ENCODE measurements around the gene ORMDL1. TPM values are rescaled to one million over a fixed set of nuclear protein-coding genes. Genes with fewer than 3 reads are reported as not detected.

ORMDL1 gene
- total and polyA plus RNA-seq, 4 donors = 22.1 to 64.9 (median 34.2) TPM

GRCh38 chr2:189818249-189819038 is 34.3 kb upstream of the ORMDL1 start:
- no peak for DNase-seq (ENCODE audit: low spot score)
- no peaks in the 10 kb centered on the region for H3K9me3 ChIP-seq (ENCODE audit: control insufficient read depth in 4 of 4, low read length in 3 of 4)
- no peak overlapping the region for H3K4me3 ChIP-seq (ENCODE audit: low read depth in 1 of 3, low read length in 3 of 3)
- 91% methylated on average over 3 of the region's 3 CpGs for WGBS
- H3K9ac ChIP-seq (ENCODE audit: low read depth in 1 of 2, low read length in 2 of 2) = no peak overlapping the region
- TF ChIP-seq RXRA (IDR thresholded peaks at IDR 0.05) (no peak), HNF4A (conservative IDR thresholded peaks at IDR 0.05) (no peak), TAF1 (conservative IDR thresholded peaks at IDR 0.05) (no peak), HNF4G (IDR thresholded peaks at IDR 0.05) (no peak), ATF3 (IDR thresholded peaks at IDR 0.05) (no peak), GABPA (IDR thresholded peaks at IDR 0.05 in 1 of 2, conservative IDR thresholded peaks at IDR 0.05 in 1 of 2) (no peak), NR2F2 (IDR thresholded peaks at IDR 0.05) (no peak), FOXA1 (IDR thresholded peaks at IDR 0.05) (no peak), YY1 (IDR thresholded peaks at IDR 0.05) (no peak), SP1 (IDR thresholded peaks at IDR 0.05) (no peak)
- H3K27ac ChIP-seq (ENCODE audit: low read depth in 1 of 2, low read length in 2 of 2) = no peak overlapping the region
- no peaks in the 10 kb centered on the region for H3K27me3 ChIP-seq (ENCODE audit: control insufficient read depth in 4 of 4, insufficient read depth in 4 of 4, low read length in 3 of 4)
- H3K4me1 ChIP-seq (ENCODE audit: control insufficient read depth in 4 of 4, insufficient read depth in 4 of 4, low read length in 3 of 4) = no peaks in the 10 kb centered on the region
- peaks cover 0 to 8% (median 3%) of the 10 kb centered on the region in 4 donors for H3K36me3 ChIP-seq (ENCODE audit: control insufficient read depth in 4 of 4, insufficient read depth in 3 of 4, low read depth in 1 of 4, low read length in 3 of 4)

- 87% methylated on average over 3 of the region's 3 CpGs for WGBS
- Histone ChIP-seq H3K9me3 (ENCODE audit: control insufficient read depth in 4 of 4, low read length in 3 of 4) (no peaks in the 10 kb centered on the region), H3K36me3 (ENCODE audit: control insufficient read depth in 4 of 4, insufficient read depth in 3 of 4, low read depth in 1 of 4, low read length in 3 of 4) (peaks cover 1 to 4% (median 3%) of the 10 kb centered on the region in 4 donors)
Measured at GRCh38 chr2:189803431-189803830, 19.3 kb upstream of the ORMDL1 start.

More at GRCh38 chr2:189803431-189803830, 19.3 kb upstream of the ORMDL1 start:
- Histone ChIP-seq H3K4me3 (ENCODE audit: low read depth in 1 of 3, low read length in 3 of 3) (no peak overlapping the region), H3K27me3 (ENCODE audit: control insufficient read depth in 4 of 4, insufficient read depth in 4 of 4, low read length in 3 of 4) (no peaks in the 10 kb centered on the region), H3K9ac (ENCODE audit: low read depth in 1 of 2, low read length in 2 of 2) (no peak overlapping the region), H3K4me1 (ENCODE audit: control insufficient read depth in 4 of 4, insufficient read depth in 4 of 4, low read length in 3 of 4) (no peaks in the 10 kb centered on the region), H3K27ac (ENCODE audit: low read depth in 1 of 2, low read length in 2 of 2) (no peak overlapping the region)
- DNase-seq (ENCODE audit: low spot score) = no peak
- no peak for TF ChIP-seq ATF3 (IDR thresholded peaks at IDR 0.05)
- no peak for TF ChIP-seq HNF4G (IDR thresholded peaks at IDR 0.05)
- no peak for TF ChIP-seq EGR1 (IDR thresholded peaks at IDR 0.05; ENCODE audit: low read depth in 2 of 2)
- no peak for TF ChIP-seq TAF1 (conservative IDR thresholded peaks at IDR 0.05)
- TF ChIP-seq YY1 (IDR thresholded peaks at IDR 0.05) = no peak
- TF ChIP-seq MAX (IDR thresholded peaks at IDR 0.05) = no peak
- TF ChIP-seq JUND (IDR thresholded peaks at IDR 0.05) = no peak
- TF ChIP-seq SP1 (IDR thresholded peaks at IDR 0.05) = no peak
- no peak for TF ChIP-seq FOXA2 (IDR thresholded peaks at IDR 0.05)
- no peak for TF ChIP-seq REST (IDR thresholded peaks at IDR 0.05)
- TF ChIP-seq GABPA (IDR thresholded peaks at IDR 0.05 in 1 of 2, conservative IDR thresholded peaks at IDR 0.05 in 1 of 2) = no peak
- no peak for TF ChIP-seq RAD21 (IDR thresholded peaks at IDR 0.05)
- no peak for TF ChIP-seq RXRA (IDR thresholded peaks at IDR 0.05)
- no peak for TF ChIP-seq FOXA1 (IDR thresholded peaks at IDR 0.05)
- no peak for TF ChIP-seq CTCF (IDR thresholded peaks at IDR 0.05; ENCODE audit: low read depth, low read length, missing input control)
- TF ChIP-seq ZBTB33 (IDR thresholded peaks at IDR 0.05) = no peak
- TF ChIP-seq HNF4A (conservative IDR thresholded peaks at IDR 0.05) = no peak
